Fibroblast of skin of right biceps (primary cell): Measurements from ENCODE around the gene PHF12.
"Not testable (repeated sequence)": the region's sequence is repeated elsewhere in the genome, so short reads cannot be mapped to it uniquely, and the experiment has no call there.

Source experiments
- DNase-seq: peaks from one replicate; pipeline ENCODE4 v3.0.0-alpha.2; 2013

Gene PHF12

DNA sequence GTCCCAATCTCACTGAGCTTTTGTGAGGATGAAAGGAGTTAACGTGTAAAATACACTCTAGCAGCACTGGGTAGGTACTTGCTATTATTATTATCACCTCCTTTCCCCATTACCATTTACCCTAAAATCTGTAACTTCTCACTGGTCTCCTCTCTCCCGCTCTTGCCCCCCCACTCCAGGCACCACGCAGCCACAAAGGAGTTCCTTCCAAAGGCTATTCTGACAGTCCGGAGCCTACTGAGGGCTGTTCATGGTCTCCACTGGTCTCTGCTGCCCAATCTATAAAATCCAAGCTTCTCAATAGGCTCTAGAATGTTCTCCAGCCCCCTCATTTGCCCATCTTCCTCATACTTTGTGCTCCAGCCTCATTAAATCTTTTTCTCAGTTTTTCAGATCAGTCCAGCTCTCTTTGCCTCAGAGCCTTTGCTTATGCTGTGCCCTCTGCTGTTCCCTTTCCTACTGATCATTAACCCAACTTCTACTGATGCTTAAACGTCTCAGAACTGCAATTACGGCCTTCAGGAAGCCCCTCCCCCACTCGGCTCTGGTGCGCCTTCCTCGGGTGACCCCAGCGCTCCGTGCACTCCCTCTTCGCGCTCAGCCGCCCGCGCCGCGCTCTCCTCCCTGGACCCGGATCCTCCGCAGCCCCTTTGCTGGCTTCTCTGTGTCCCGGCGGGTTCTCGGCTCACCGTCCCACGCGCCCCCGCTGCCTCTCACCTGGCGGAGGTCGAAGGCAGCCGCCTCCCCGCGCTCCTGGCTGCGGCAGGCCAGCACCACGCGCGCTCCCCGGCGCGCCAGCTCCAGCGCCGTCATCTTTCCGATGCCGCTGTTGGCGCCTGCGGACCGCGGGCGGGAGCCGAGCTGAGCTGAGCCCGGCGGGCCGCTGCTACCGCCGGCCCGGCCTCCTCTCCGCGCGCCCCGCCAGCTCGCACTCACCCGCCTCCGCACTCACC, 49.2 kb downstream of the PHF12 start:
- DNase-seq: peak; percentile 34

GRCh38 chr17:28900986-28901726, 50.2 kb downstream of the PHF12 start:
- no peak for DNase-seq

GRCh38 chr17:28899212-28899815, 52.0 kb downstream of the PHF12 start:
- no peak for DNase-seq

DNA sequence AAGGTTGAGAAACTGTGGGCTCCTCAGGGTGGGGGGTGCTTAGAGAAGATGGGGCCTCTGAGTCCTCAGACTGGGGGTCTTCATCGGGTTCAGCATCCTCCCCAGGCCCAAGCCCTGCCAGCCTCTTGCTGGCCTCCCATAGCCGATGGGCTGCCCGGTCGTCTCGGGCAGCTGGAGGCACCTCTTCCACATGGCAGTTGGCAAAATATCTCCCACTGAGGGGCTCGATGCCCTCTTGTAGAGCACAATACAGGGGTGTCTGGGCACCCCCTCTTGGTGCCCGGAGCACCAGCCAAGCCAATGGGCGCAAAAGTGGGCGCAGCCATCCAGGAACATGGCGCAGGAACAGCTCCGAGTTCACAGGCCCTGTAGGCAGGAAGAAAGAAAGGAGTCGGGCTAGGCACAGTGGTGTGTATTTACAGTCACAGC, 52.8 kb downstream of the PHF12 start:
- no peak for DNase-seq

DNA sequence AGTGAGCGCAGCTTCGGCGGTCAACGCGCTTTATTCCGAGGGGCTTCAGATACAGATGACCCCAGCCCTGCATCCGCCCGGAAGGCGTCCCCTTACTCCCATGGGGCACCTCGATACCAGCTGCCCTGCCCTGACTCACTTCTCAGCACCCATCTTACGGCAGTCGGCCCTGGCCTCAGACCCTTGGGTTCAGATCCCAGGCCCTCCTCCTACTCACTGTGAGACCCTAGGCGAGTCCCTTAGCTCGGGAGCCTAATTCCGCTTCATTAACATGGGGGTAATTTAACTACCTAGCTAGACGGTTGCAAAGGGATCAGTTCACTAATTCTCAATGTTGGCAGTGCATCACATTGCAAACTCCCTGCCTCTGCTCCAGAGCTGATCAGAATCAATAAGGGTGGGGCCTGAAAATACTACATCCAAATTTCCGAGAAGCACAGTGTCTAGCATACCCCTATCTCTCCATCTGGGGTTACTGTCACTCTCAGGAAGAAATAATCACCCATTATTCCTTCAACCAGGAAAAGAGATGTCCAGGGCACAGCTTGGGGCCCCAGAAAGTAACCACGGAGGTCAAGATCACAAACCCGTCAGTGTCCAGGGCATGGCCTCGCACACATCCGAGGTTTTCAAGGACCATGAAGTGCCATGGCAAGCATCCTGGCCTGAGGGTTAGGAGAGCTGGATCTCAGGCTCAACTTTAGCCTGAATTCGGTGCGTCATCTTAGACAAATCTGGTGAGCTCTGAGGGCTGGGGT, 53.4 kb downstream of the PHF12 start:
- DNase-seq: no peak

GRCh38 chr17:28896884-28897768, 54.2 kb downstream of the PHF12 start, which contains the start of gene FLOT2:
Gene FLOT2, minus strand, starts transcription at chr17:28897733. Its CDS starts 159 bp downstream, at chr17:28897574.
- peak; percentile 32 for DNase-seq

DNA sequence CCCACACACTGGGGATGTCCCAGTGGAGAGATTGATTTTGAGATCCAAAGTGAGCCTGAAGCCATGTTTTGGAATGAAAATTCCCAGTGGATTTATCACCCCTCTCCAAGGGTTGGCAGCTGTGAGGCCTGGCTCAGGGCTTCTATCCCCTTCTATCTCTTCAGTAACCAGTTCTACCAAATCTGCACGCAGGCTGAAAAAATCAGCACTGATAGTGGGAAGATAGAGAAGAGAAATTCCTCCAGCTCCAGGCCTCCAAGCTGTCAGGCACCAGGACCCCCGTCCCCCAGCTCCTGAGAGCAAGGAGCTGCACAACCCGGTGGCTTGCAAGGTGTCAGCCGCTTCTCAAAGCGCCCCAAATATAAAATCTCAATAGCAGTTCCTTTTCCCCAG, 54.8 kb downstream of the PHF12 start:
- DNase-seq: no peak

DNA sequence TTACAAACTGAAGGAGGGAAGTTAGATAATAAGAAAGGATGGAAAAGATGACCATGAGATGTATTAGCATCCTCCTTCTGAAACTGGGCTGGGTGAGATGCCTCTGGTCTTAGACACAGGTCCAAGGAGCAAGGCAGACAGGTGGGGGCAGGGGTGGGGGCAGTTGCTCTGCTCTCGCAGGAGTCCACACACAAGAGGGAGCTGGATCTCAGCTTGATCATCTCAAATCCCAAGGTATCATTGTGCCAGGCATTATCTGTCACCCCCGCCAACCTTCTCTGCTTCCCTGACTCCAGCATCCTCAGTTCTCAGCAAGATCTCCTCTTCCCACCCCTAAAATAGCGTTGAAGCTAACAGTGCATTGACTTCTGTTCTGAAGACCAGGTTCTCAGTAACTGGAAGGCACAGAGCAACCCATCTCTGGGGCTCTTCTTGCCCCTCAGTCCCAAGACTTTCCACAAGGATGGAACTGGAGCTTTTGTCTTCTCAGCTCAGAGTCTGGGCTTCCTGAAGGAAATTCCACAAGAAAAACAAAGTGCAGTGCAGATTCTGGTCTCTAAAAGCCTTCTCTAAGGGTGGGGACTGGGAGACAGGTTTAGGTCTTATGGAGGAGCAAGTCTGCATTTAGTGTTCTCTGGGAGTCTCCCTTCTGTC, 55.4 kb downstream of the PHF12 start:
- no peak for DNase-seq

DNA sequence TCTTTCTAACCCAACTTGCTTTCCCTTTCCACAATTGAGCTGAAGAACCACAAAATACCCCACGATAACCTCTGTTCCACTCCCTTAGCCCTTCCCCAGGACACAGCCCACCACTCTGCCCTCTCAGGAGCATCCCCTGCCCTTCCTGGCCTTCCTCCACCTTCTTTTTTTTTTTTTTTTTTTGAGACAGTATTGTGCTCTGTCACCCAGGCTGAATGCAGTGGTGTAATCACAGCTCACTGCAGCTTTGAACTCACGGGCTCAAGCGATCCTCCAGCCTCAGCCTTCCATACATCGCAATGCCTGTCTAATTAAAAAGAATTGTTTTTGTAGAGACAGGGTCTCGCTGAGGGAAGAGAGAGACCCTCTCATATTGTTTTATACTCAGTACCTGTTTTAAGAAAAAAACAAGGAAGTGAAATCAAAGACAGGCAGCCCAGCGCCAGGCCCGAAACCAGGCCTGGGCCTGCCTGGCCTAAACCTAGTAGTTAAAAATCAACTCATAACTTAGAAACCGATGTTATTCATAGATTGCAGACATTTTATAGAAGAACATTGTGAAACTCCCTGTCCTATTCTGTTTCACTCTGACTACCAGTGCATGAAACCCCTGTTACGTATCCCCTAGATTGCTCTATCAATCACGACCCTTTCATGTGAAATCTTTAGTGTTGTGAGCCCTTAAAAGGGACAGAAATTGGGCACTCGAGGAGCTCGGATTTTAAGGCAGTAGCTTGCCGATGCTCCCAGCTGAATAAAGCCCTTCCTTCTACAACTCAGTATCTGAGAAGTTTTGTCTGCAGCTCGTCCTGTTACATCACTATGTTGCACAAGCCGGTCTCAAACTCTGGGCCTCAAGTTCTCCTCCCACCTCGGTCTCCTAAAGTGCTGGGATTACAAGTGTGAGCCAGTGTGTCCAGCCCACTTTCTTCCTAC, 57.8 kb downstream of the PHF12 start:
- DNase-seq: not testable (repeated sequence)

DNA sequence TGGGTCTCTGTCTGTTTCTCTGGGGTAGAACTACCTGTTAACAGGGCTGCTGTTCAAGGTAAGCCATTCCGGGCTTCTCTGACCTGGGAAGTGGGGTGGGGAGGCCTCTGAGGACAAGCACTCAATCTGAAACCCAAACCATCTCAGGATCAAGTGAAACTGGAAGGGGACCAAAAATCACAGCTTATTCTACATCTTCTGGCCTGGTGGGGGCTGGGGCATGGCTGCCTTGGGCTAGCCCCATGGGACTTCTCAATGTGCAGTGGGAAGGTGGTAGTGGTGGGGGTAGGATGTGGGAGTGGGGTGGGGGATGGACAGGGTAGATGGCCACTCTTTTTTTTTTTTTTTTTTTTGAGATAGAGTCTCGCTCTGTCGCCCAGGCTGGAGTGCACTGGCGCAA, 59.3 kb downstream of the PHF12 start:
- no peak for DNase-seq

GRCh38 chr17:28891201-28891600, 60.1 kb downstream of the PHF12 start:
- no peak for DNase-seq

DNA sequence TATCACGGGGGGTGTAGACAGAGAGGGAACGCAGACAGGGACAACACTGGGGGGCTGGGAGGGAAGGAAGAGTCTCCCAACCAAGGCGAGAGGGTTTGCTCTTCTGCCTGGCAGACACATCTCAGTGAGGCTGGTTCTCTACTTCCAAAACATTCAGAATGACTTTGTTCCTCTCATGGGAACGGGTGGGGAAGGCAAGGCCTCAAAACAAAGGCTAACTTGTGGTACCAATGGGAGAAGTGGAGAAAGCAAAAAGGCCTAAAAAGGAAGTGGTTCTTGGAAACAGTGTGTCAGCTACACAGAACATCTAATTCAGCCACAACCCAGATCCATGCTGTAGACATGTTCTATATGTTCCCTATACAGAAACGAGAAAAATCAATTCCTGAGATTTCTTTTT, 61.3 kb downstream of the PHF12 start:
- DNase-seq: no peak

DNA sequence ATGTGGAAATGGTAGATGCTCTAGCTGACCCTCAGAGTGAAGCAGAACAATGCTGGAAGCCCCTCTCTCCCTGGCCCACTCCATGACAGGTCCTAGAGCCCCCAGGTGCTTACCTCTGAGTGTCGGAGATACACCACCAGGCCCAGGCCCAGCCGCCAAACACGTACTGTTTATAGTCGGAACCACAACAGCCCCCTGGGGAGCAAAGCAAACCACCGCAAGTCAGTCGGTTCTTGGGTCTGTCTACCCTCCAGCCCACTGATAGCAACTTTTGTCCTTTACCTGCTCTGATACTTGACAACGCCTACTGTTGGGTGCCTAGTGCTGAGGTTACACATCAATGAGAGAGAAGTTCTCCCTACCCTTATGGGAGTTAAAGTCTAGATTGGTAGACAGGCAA, 62.5 kb downstream of the PHF12 start:
- no peak for DNase-seq

- DNase-seq: no peak
Observed at GRCh38 chr17:28887871-28888471, 63.3 kb downstream of the PHF12 start.

DNA sequence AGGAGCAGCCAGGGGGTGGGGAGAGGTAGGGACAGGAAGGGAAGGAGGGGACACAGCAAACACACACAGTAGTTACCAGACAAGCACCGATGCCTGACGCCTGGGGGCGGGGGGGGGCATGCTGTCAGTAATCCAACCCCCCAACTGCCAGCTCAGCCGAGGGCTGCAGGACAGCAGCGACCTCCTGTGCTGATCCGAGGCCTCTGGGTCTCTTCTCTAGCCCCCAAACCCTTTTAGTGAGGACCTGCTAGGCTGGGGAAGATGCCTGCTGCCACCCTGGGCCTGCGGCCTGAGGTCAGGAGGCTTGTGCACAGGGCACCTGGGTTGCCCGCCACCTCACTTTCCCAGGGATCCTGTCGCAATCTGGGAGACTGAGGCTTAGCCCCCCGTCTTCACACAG, 65.4 kb downstream of the PHF12 start:
- no peak for DNase-seq

DNA sequence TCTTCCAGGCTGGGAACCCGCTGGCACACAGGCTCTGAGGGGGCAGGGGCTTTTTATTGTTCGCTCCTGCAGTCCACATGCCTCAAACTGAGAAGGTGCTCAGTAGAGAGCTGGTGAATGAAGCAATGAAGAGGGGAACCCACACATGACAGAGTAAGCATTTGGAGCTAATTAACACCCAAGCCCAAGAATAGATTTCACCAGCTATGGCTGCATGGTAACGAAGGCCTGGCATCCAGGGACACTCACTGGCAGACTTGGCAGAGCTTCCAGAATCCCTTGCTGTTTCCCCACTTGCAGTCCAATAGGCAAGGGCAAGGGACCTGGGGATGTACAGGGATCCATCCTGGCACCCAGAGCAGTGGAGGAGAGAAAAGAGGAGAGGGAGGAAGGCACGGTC, 66.0 kb downstream of the PHF12 start:
- no peak for DNase-seq

DNA sequence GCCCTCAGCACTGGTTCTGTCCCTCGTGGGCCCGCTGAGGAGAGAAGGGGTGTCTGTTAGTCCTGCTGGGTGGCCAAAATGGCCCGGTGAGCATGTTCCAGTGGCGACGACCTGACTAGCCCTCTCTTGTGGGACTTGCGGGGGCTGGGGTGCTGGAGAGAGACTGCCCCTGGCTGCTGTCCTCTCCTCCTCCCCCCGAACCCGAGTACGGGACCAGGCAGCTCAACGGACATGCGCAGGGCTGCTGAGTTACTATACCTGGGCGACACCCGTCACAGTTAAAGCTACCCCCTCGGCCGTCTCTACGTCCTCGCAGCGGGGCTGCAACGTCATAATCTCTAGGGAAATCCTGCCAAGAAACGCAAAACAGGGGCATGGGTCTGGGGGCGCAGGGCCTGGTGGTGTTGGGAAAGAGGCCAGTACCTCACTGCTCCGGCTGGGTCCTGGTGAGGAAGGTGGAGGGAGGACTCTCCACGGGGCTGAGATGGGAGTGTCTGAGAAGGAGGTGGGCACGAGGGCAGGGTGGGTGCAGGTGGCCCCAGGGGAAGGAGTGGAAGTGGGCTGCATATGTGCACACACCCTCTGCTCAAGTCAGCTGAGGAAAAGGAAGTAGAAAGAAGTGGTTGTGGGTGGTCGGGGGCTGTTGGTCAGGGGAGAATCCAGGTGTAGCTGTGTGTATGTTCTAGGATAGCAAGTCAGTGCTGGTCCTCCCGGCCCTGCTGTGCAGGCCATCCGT, 67.2 kb downstream of the PHF12 start:
- no peak for DNase-seq

- DNase-seq: no peak
Observed at GRCh38 chr17:28882154-28882895, 69.0 kb downstream of the PHF12 start.
